22Rv1 (cell line): ENCODE data around the gene FAM184B.
"Not testable (repeated sequence)": the region's sequence is repeated elsewhere in the genome, so short reads cannot be mapped to it uniquely, and the experiment has no call there.

ENCODE experiments used
- H3K27ac ChIP-seq: fragments of 450-650 bp; 2 replicates; pipeline ENCODE4 v1.5.1; 2017
- CTCF ChIP-seq: fragments of 450-650 bp; IDR thresholded peaks from 2 replicates; pipeline ENCODE4 v1.5.1; 2017; ENCODE audit warnings: mild to moderate bottlenecking
- ZFX ChIP-seq: fragments of 450-650 bp; IDR thresholded peaks from 2 replicates; pipeline ENCODE4 v1.6.1; 2017; ENCODE audit warnings: antibody characterized with exemption, borderline replicate concordance

FAM184B gene

GRCh38 chr4:17688011-17688441 lies 93.4 kb downstream of the FAM184B start:
- H3K27ac ChIP-seq: no peak overlapping the region
- TF ChIP-seq ZFX (no peak), CTCF (no peak)

GRCh38 chr4:17687237-17687857 lies 94.1 kb downstream of the FAM184B start:
- TF ChIP-seq CTCF (no peak), ZFX (no peak)
- H3K27ac ChIP-seq: no peak overlapping the region

GRCh38 chr4:17684648-17685047 lies 96.8 kb downstream of the FAM184B start:
- not testable (repeated sequence) for H3K27ac ChIP-seq

- H3K27ac ChIP-seq: no peak overlapping the region
- TF ChIP-seq CTCF: no peak
- no peak for TF ChIP-seq ZFX
Measured at GRCh38 chr4:17682222-17682566, 99.2 kb downstream of the FAM184B start.

GRCh38 chr4:17681281-17682221 lies 99.9 kb downstream of the FAM184B start:
- TF ChIP-seq ZFX (no peak), CTCF (no peak)
- no peak overlapping the region for H3K27ac ChIP-seq

GRCh38 chr4:17680559-17681280 lies 100.7 kb downstream of the FAM184B start:
- TF ChIP-seq CTCF: no peak
- TF ChIP-seq ZFX: no peak
- H3K27ac ChIP-seq: no peak overlapping the region

GRCh38 chr4:17670423-17670822 lies 111.0 kb downstream of the FAM184B start:
- no peak for TF ChIP-seq CTCF
- TF ChIP-seq ZFX: no peak
- no peak overlapping the region for H3K27ac ChIP-seq
